Adrenal gland (tissue), 12 donors: ENCODE results near the gene TMEM238L. TPM values are rescaled to one million over a fixed set of nuclear protein-coding genes. Genes with fewer than 3 reads are reported as not detected.

ENCODE experiments used
- DNase-seq, 7 donors: peaks; one replicate each; pipeline ENCODE4 v3.0.0-alpha.2; 2019 to 2020
- H3K27ac ChIP-seq, 5 donors: fragments of 200-600 bp; sonication (generic) in 4 of 5; 1 replicate in 3 of 5; 2 replicates in 2 of 5; pipeline versions ENCODE4 v1.5.1 to v1.8.0; 2016 to 2020; ENCODE audit warnings: mild to moderate bottlenecking in 1 of 5
- H3K27me3 ChIP-seq: fragments of 200-600 bp; 2 replicates; pipeline ENCODE4 v1.8.0; 2021
- H3K36me3 ChIP-seq, 2 donors: fragments of 200-600 bp; replicated peaks in 1 of 2; 1 replicate in 1 of 2; 2 replicates in 1 of 2; pipeline versions ENCODE4 v1.5.1 to v1.8.0; 2018 to 2022
- H3K4me1 ChIP-seq, 2 donors: fragments of 200-600 bp; replicated peaks in 1 of 2; 1 replicate in 1 of 2; 2 replicates in 1 of 2; pipeline versions ENCODE4 v1.5.1 to v1.8.0; 2018 to 2021
- H3K4me3 ChIP-seq, 4 donors: fragments of 200-600 bp; sonication (generic) in 3 of 4; one replicate each; pipeline ENCODE4 v1.5.1; 2016 to 2018
- H3K9me3 ChIP-seq, 3 donors: fragments of 200-600 bp; sonication (generic) in 1 of 3; replicated peaks in 1 of 3; 1 replicate in 2 of 3; 2 replicates in 1 of 3; pipeline versions ENCODE4 v1.5.1 to v1.8.0; 2016 to 2021
- CTCF ChIP-seq, 6 experiments: fragments of 450-650 bp in 4 of 6; fragments of 200-600 bp in 2 of 6; sonication (generic) in 1 of 6; IDR thresholded peaks; 1 replicate in 5 of 6; 2 replicates in 1 of 6; pipeline versions ENCODE4 v1.5.1 to v1.8.0; 2016 to 2021; ENCODE audit warnings: antibody characterized with exemption in 6 of 6, mild to moderate bottlenecking in 2 of 6, moderate library complexity in 1 of 6
- POLR2A ChIP-seq, 2 donors: fragments of 450-650 bp; IDR thresholded peaks; one replicate each; pipeline ENCODE4 v1.6.1; 2017; ENCODE audit warnings: antibody characterized with exemption in 2 of 2, mild to moderate bottlenecking in 2 of 2, moderate library complexity in 1 of 2
- WGBS, 4 donors: extraction: QIAGEN DNeasy Blood & Tissue Kit in 2 of 4; methylation state at CpG; one replicate each; pipeline versions ENCODE4 v1.1.5 to v1.1.7; 2013 to 2017; 5-methylcytosine and 5-hydroxymethylcytosine counted together
- intact Hi-C, 2 donors: fragments of 100-400 bp; cut with DNase I; formaldehyde crosslinking; loops; one replicate each; pipeline versions ENCODE4 v1.14.1 to v1.15.0; 2022 to 2023
- polyA plus RNA-seq, 3 donors: library from polyadenylated mRNA; stranded (reverse); fragments of 200-250 nt in 2 of 3; fragments of 350-450 nt in 1 of 3; fragmentation: Illumina TruSeq in 1 of 3; extraction: RNeasy Lipid Tissue Mini Kit (QIAGEN cat#74804) in 1 of 3; gene quantifications; one replicate each; pipeline ENCODE4 v1.2.3, GENCODE V29; 2013 to 2014
- total RNA-seq, 9 donors: library from RNA; depleted of rRNA in 4 of 9; stranded (reverse); fragments of >200 nt in 4 of 9; fragments of 120-200 nt in 1 of 9; fragmentation: NEBNext Ultra II Directional in 1 of 9; extraction: Animal tissue kit (Norgen Biotek cat#: 25700) in 1 of 9; gene quantifications; one replicate each; pipeline versions ENCODE4 v1.1.0 to v1.2.4, GENCODE V29; 2013 to 2023
- donor health status: healthy with polysubstance abuse.
- donor health status: Bipolar disorder and iron deficiency.
- donor health status: DM: yes; HTN: yes; CAD: no.
- donor health status: DM: no; HTN: no; CAD: no.
- donor health status: DM: no; HTN: no; CAD: no.
- donor health status: DM: yes; HTN: yes; CAD: no.

TMEM238L gene
- total and polyA plus RNA-seq, 12 donors: 0.07 to 0.14 TPM; not detected in 10

GRCh38 chr17:10771148-10771547 is 32.8 kb downstream of the TMEM238L start:
- TF ChIP-seq POLR2A (IDR thresholded peaks at IDR 0.05): no peak
- TF ChIP-seq CTCF (IDR thresholded peaks at IDR 0.05): no peak
- no peak overlapping the region for H3K4me3 ChIP-seq
- no peaks in the 10 kb centered on the region for H3K4me1 ChIP-seq
- no peaks in the 10 kb centered on the region for H3K9me3 ChIP-seq
- no peak overlapping the region for H3K27ac ChIP-seq
- DNase-seq: no peak
- intact Hi-C loops: no loop called here
- H3K27me3 ChIP-seq: no peaks in the 10 kb centered on the region
- no peaks in the 10 kb centered on the region for H3K36me3 ChIP-seq
- WGBS, 4 donors: 82 to 88% (median 85%) methylated on average over 2 of the region's 2 CpGs

GRCh38 chr17:10769840-10770239 is 34.1 kb downstream of the TMEM238L start:
- intact Hi-C loops: no loop called here
- Histone ChIP-seq H3K27ac (no peak overlapping the region), H3K36me3 (no peaks in the 10 kb centered on the region), H3K4me3 (no peak overlapping the region), H3K4me1 (no peaks in the 10 kb centered on the region), H3K27me3 (no peaks in the 10 kb centered on the region), H3K9me3 (no peaks in the 10 kb centered on the region)
- DNase-seq: no peak
- TF ChIP-seq CTCF (IDR thresholded peaks at IDR 0.05) (no peak), POLR2A (IDR thresholded peaks at IDR 0.05) (no peak)
- 73 to 92% (median 86%) methylated on average over 6 of the region's 6 CpGs for WGBS, 4 donors

- Histone ChIP-seq H3K27ac (no peak overlapping the region), H3K9me3 (no peaks in the 10 kb centered on the region), H3K27me3 (no peaks in the 10 kb centered on the region), H3K4me1 (no peaks in the 10 kb centered on the region), H3K4me3 (no peak overlapping the region), H3K36me3 (no peaks in the 10 kb centered on the region)
- no peak for DNase-seq
- intact Hi-C loops: no loop called here
- no peak for TF ChIP-seq POLR2A (IDR thresholded peaks at IDR 0.05)
- TF ChIP-seq CTCF (IDR thresholded peaks at IDR 0.05): no peak
- whole genome bisulfite sequencing, 4 donors: 82 to 100% (median 99%) methylated on average over 2 of the region's 2 CpGs
Measured at GRCh38 chr17:10768750-10769251, 35.1 kb downstream of the TMEM238L start.

GRCh38 chr17:10767232-10767631 is 36.7 kb downstream of the TMEM238L start:
- Histone ChIP-seq H3K27me3 (no peaks in the 10 kb centered on the region), H3K36me3 (no peaks in the 10 kb centered on the region), H3K27ac (no peak overlapping the region), H3K9me3 (no peaks in the 10 kb centered on the region), H3K4me1 (no peaks in the 10 kb centered on the region), H3K4me3 (no peak overlapping the region)
- intact Hi-C loops: no loop called here
- no peak for DNase-seq
- WGBS, 4 donors: 84 to 93% (median 88%) methylated on average over 4 of the region's 4 CpGs
- TF ChIP-seq POLR2A (IDR thresholded peaks at IDR 0.05): no peak
- TF ChIP-seq CTCF (IDR thresholded peaks at IDR 0.05): no peak
